ENCODE results near the gene SLC7A8.

DNA sequence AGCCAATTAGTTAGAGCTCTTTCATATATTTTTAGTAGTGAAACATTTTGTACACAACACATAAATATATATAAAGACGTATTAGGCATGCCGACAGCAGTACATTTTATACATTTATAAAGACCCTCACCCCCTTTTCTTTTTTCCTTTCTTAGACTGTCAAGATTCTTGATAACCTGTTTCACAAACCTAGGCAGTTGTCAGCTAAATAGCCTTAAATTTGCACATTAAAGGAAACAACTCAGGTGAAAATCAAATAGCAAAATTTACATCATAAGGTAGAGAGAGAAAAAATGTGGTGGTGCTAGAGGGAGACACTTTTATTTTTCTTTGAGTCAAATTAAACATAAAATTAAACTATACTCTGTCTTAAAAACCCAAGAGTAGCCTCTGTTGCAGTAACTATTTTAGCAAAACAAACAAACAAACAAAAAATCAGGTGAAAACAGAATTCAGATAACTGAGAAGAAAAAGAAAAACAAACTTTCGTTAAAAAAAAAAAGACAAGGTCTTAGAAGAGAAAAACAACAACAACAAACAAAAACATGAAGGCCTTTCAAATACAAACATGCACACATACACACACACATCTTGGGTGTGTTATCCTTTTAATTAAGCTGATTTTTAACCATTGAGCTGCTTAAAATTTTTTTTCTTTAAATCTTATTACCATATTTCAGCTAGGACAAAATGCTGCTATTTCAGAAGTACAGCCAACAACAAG lies 23.1 kb upstream of the SLC7A8 start:
- TF ChIP-seq FEZF1 (tag by site-specific recombination; IDR thresholded peaks at IDR 0.05), result no peak
- TF ChIP-seq, protein P1, sequence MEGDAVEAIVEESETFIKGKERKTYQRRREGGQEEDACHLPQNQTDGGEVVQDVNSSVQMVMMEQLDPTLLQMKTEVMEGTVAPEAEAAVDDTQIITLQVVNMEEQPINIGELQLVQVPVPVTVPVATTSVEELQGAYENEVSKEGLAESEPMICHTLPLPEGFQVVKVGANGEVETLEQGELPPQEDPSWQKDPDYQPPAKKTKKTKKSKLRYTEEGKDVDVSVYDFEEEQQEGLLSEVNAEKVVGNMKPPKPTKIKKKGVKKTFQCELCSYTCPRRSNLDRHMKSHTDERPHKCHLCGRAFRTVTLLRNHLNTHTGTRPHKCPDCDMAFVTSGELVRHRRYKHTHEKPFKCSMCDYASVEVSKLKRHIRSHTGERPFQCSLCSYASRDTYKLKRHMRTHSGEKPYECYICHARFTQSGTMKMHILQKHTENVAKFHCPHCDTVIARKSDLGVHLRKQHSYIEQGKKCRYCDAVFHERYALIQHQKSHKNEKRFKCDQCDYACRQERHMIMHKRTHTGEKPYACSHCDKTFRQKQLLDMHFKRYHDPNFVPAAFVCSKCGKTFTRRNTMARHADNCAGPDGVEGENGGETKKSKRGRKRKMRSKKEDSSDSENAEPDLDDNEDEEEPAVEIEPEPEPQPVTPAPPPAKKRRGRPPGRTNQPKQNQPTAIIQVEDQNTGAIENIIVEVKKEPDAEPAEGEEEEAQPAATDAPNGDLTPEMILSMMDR (tag by site-specific recombination; IDR thresholded peaks at IDR 0.05), result no peak
- no peak for TF ChIP-seq ZNF629 (tag by site-specific recombination; IDR thresholded peaks at IDR 0.05)
- TF ChIP-seq ZNF791 (tag by site-specific recombination; IDR thresholded peaks at IDR 0.05), result no peak
- no peak for TF ChIP-seq RBAK (tag by site-specific recombination; IDR thresholded peaks at IDR 0.05)
- no peak for TF ChIP-seq ZNF174 (tag by site-specific recombination; IDR thresholded peaks at IDR 0.05)
- TF ChIP-seq ZFP3 (tag by site-specific recombination; IDR thresholded peaks at IDR 0.05; ENCODE audit: low read depth), result no peak
- no peak for TF ChIP-seq ZNF366 (tag by site-specific recombination; conservative IDR thresholded peaks at IDR 0.05)
- TF ChIP-seq ZNF16 (tag by site-specific recombination; IDR thresholded peaks at IDR 0.05; ENCODE audit: low read depth), result no peak
- no peak for TF ChIP-seq ZBTB20 (tag by site-specific recombination; IDR thresholded peaks at IDR 0.05)
- TF ChIP-seq ZNF558 (tag by site-specific recombination; IDR thresholded peaks at IDR 0.05), result no peak
- TF ChIP-seq ZNF501 (tag by site-specific recombination; IDR thresholded peaks at IDR 0.05), result no peak
